Stimulated activated naive CD8-positive, alpha-beta T cell treated with anti-CD3 and anti-CD28 coated beads, Interleukin-15, Interleukin-2, amounts not matched to agents 100 ng/mL and 50 ng/mL, for 24 hours (primary cell): ENCODE results near the gene CBX4.
A peak's percentile ranks its signal among the peaks of the same experiment; 100 is the strongest.

Experiments used
- H3K27ac Mint-ChIP-seq: one replicate; pipeline ENCODE4 v1.8.0; 2021; ENCODE audit warnings: mild to moderate bottlenecking, mixed read lengths
- H3K27me3 Mint-ChIP-seq: one replicate; pipeline ENCODE4 v1.8.0; 2021; ENCODE audit warnings: mixed read lengths
- H3K36me3 Mint-ChIP-seq: one replicate; pipeline ENCODE4 v1.8.0; 2021; ENCODE audit warnings: low read depth, mixed read lengths
- H3K4me1 Mint-ChIP-seq: one replicate; pipeline ENCODE4 v1.8.0; 2021; ENCODE audit warnings: low read depth, mixed read lengths
- H3K4me3 Mint-ChIP-seq: one replicate; pipeline ENCODE4 v1.8.0; 2021; ENCODE audit warnings: mild to moderate bottlenecking, mixed read lengths
- H3K9me3 Mint-ChIP-seq: one replicate; pipeline ENCODE4 v1.8.0; 2021; ENCODE audit warnings: mixed read lengths

CBX4 gene

DNA sequence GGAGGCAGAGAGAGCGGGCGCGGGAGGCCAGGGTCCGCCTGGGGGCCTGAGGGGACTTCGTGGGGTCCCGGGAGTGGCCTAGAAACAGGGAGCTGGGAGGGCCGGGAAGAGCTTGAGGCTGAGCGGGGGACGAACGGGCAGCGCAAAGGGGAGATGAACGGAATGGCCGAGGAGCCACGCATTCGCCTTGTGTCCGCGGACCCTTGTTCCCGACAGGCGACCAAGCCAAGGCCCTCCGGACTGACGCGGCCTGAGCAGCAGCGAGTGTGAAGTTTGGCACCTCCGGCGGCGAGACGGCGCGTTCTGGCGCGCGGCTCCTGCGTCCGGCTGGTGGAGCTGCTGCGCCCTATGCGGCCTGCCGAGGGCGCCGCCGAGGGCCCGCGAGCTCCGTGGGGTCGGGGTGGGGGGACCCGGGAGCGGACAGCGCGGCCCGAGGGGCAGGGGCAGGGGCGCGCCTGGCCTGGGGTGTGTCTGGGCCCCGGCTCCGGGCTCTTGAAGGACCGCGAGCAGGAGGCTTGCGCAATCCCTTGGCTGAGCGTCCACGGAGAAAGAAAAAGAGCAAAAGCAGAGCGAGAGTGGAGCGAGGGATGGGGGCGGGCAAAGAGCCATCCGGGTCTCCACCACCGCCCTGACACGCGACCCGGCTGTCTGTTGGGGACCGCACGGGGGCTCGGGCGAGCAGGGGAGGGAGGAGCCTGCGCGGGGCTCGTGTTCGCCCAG, 1.2 kb upstream of the CBX4 start:
- Mint-ChIP-seq H3K27me3 (peaks cover 30% of the 10 kb centered on the region), H3K36me3 (no peaks in the 10 kb centered on the region), H3K9me3 (no peaks in the 10 kb centered on the region), H3K4me3 (no peak overlapping the region), H3K4me1 (peaks cover 46% of the 10 kb centered on the region), H3K27ac (no peak overlapping the region)

DNA sequence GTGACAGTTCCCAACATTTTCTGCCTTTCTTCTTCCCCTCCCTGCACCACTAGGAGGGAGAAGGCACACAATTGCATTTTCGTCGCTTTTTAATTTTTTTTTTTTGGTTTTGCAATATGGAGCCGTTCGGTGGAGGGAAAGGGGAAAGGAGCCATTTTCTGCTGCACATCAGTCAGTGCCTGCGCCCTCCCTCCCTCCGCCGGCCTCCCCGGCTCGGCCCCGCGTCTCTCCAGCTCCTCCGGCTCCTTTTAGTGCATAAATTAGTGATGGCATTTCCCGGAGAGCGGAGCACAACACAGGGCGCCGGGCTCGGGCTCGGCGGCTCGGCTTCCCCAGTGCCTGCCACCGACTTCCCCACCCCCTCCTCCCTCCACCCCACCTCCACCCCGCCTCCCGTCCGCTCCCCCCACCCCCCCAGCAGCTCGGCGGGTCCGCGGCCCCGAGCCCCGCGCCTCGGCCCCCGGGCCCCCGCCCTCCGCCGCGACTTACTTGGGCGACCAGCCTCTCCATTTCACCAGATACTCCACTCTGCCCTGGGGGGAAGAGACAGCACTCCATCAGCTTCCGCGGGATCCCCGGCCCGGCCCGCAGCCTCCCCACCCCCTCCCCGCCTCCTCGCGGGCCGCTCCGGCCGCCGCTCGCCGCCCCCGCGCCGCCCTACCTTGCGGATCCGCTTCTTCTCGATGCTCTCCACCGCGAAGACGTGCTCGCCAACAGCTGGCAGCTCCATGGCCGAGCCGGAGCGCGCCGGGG, 542 bp downstream of the CBX4 start:
- Mint-ChIP-seq H3K4me1 (peaks cover 53% of the 10 kb centered on the region), H3K4me3 (peak overlapping the region; percentile 90), H3K27ac (peak overlapping the region; percentile 89), H3K36me3 (peaks cover 5% of the 10 kb centered on the region), H3K27me3 (peaks cover 25% of the 10 kb centered on the region), H3K9me3 (no peaks in the 10 kb centered on the region)

DNA sequence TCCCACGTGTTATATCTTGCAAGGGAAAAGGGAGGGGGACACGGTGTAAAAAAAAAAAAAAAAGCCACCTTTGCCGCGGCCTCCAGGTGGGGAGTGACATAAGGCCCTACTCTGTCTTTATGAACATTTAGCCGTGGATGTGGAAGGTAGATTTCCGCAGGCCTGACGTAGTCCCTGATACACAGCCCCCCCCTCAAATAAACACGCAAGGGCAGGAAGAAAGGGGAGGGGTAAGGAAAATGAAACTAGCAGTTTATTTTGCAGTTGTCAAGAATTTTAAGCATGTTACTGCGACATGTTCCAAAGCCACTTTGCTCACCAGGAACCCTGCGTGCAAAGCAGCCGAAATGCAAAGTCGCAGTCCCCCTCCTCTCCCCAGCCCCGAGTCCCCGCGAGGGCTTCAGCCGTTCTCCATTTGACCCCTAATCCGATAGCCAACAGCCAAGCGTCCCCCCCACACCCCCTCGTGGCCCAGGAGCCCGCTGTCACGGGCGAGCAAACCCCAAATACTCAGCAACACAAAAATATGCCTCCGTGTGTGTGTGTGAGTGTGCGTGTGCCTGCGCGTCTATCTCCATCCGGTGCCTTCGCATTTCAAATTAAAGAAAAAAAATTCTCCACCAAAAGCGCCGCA, 1.2 kb downstream of the CBX4 start:
- Mint-ChIP-seq H3K27me3 (peaks cover 22% of the 10 kb centered on the region), H3K36me3 (peaks cover 10% of the 10 kb centered on the region), H3K27ac (peak overlapping the region; percentile 89), H3K4me1 (peaks cover 53% of the 10 kb centered on the region), H3K4me3 (peak overlapping the region; percentile 90), H3K9me3 (no peaks in the 10 kb centered on the region)

DNA sequence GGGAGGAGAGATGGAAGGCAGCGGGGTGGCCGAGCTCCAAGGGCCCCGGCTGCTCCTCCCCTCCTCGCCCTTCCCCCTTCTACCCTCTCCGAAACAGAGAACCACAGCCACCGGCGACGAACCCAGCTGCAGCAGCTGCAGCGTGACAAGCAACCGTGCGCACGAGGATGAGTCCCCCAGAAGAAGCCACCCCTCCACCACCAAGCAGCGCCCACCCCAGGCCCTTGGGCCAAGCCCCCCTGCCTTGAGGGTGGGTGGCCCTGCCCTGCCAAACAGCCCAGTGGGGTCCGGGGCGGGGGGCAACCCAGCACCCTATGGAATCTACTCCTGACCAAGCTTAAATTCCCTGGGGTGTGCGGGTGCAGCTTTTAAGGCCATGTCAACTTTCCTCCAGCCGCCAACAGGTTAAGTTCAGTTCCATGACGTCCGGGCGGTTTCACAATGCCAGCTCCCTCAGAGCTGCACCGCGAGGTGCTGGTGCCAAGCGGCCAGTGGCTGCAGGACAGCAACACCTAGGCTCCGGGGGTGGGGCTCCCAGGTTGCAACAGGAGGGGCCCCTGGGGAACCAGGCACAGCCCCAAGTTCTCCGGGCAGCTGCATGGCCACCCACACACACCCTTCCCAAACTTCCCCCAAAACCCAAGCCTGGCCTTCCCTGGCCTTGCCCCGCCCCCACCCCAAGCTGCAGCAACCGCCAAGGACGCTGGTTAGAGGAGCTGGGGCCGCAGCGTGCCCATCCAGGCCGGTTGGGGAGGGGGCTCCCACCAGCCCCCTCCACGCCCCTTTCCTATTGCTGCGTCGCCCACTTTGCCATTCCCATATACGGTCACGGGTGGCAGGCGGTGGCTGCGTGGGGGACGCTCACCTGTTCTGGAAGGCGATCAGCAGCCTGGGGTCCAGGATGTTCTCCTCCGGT, 2.0 kb downstream of the CBX4 start:
- Mint-ChIP-seq H3K9me3 (no peaks in the 10 kb centered on the region), H3K4me3 (peak overlapping the region; percentile 90), H3K36me3 (peaks cover 12% of the 10 kb centered on the region), H3K27me3 (peaks cover 15% of the 10 kb centered on the region), H3K4me1 (peaks cover 48% of the 10 kb centered on the region), H3K27ac (peak overlapping the region; percentile 75)

DNA sequence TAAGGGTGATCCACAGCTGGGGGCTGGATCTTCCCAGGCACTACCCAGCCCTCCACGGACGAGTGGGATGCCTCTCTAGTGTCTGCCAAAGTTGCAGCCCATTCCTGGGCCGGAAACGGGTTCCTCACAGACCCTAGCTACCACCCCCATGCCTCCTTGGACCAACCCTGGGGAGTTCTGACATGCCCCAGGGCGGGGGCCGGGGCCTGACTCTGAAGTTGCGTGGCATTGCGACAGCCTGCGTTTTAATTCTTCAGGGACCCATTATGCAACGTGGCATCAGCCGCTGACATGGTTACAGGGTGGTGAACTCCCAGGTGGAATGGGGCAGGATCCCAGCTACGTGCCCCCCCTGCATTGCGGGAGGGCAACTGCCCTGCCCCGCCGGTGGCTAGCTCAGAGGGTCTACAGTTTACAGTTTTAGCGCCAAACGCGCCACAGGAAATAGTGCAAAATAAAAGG, 2.7 kb downstream of the CBX4 start:
- H3K27ac Mint-ChIP-seq = peak overlapping the region; percentile 75
- H3K9me3 Mint-ChIP-seq = no peaks in the 10 kb centered on the region
- H3K4me1 Mint-ChIP-seq = peaks cover 43% of the 10 kb centered on the region
- H3K27me3 Mint-ChIP-seq = peaks cover 9% of the 10 kb centered on the region
- H3K4me3 Mint-ChIP-seq = peak overlapping the region; percentile 90
- H3K36me3 Mint-ChIP-seq = peaks cover 12% of the 10 kb centered on the region

DNA sequence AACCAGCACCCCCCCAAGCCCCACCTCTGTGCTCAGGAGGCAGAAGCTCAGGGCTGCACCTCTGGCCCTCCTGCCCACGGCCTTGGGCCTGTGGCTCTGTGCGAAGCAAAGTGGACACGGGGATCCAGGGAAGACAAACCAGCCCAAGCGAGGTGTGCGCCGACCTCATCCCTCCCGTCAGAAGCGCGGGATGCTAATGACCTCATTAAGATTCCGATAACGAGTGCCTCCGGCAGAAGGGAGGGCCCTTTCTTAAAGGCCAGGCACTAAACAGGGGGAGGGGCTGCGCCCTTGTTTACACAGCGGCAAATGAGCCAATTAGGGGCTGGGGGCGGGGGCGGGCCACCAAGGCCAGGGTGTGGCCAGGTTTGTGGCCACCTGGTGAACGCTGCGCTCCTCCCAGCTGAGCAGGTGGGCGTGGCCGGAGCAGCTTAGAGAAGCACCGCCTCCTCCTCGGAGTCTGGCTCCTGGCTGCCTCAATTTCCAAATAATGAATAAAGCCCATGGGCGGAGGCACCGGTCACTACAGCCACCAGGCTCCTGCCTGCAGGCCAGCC, 3.2 kb downstream of the CBX4 start:
- peaks cover 42% of the 10 kb centered on the region for H3K4me1 Mint-ChIP-seq
- peaks cover 12% of the 10 kb centered on the region for H3K36me3 Mint-ChIP-seq
- peaks cover 5% of the 10 kb centered on the region for H3K27me3 Mint-ChIP-seq
- no peaks in the 10 kb centered on the region for H3K9me3 Mint-ChIP-seq
- H3K4me3 Mint-ChIP-seq = no peak overlapping the region
- H3K27ac Mint-ChIP-seq = no peak overlapping the region

DNA sequence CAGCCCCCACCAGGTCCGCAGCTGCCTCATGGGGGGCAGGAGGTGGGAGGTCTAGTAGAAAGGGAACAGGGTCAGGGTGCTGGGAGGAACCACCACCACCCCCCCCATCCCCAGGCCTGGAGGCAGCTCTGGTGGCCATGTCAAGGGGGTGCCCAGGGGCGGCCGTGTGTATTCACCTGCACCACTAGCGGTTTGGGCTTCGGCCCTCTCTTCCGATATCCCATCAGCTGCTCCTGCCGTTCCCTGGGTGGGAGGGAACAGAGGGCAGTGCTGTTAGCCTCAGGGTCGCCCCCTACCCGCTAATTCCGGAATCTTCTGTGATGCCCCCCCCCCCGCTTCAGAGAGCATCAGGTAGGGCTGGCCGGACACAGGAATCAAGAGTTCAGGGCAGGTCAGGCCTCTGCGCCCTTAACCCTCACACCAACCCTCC, 3.8 kb downstream of the CBX4 start:
- H3K9me3 Mint-ChIP-seq = no peaks in the 10 kb centered on the region
- H3K27me3 Mint-ChIP-seq = no peaks in the 10 kb centered on the region
- no peak overlapping the region for H3K4me3 Mint-ChIP-seq
- H3K36me3 Mint-ChIP-seq = peaks cover 12% of the 10 kb centered on the region
- H3K27ac Mint-ChIP-seq = no peak overlapping the region
- H3K4me1 Mint-ChIP-seq = peaks cover 39% of the 10 kb centered on the region

DNA sequence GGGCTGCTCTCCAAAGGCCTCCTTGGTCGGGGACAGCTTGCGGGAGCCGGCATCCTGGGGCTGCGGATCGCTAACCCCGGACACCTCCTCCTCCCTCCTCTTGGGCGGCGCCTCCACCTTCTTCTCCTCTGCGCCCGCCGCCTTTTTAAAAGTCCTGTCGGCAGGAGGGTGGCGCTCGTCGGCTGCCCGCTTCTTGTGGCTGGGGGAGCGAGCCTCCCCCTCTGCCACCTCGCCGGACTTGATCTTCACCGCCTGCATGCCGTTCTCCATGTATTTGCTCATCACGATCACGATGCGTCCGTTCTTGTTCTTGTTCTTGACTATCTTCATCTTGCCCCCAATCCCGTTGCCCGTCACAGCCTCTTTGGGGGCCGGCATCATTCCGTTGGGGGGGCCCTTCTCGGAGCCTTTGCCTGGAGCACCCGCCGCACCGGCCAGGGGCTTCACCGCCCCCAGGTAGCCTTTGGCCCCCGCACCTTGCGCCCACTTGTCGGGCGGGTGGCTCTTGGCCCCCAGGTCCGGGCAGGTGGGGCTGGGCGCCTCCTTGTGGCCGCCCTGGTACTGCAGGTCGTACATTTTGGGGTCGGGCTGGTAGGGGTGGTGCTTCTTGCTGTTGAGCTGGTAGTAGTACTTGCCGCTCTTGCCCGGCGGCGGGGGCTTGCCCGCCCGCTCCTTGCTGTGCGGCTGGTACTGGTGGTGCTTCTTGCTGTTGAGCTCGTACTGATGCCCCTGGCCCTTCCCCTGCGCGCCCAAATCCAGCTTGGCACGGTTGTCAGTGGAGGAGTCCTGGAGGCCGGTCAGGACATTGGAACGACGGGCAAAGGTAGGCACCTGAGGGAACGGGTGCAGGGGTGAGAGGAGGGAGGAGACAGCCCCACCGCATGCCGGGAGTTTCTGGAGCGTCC, 4.4 kb downstream of the CBX4 start:
- Mint-ChIP-seq H3K9me3 (no peaks in the 10 kb centered on the region), H3K4me1 (peaks cover 39% of the 10 kb centered on the region), H3K27me3 (no peaks in the 10 kb centered on the region), H3K4me3 (no peak overlapping the region), H3K27ac (no peak overlapping the region), H3K36me3 (peaks cover 12% of the 10 kb centered on the region)

DNA sequence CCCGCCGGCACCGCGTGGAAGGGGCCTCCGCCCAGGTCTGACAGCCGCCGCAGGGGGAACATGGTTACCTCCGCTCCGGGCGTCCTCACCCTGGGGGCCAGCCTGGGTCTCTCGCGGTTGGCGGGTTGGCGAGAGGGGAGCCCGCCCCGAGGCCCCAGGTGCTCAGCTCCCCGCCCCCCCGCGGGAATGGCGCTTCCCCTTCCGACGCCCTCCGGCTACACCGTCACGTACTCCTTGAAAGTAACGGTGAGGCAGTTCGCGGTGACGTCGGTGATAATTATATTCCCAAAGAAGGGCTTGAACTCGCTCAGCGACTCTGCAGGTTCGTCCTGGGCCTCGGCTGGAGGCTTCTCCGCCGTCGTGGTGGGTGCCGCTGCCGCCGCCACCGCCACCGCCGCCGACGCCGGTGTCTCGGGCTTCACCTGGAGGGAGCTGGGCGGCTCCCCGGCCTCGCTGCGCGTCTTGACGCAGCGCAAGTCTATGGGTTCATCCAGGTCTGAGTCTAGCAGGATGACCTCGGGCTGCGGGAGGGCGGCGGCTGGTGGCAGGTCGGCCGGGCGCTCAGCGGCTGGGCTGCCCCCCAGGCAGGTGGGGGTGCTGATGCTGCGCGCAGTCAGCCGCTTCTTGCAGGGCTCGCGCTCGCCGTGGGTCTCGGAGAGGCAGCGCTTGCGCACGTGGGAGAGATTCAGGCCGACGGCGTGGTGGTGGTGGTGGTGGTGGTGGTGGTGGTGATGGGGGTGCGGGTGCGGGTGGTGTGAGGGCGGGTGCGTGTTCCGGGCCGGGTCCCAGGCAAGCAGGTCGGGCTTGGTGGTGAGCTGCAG, 5.3 kb downstream of the CBX4 start:
- Mint-ChIP-seq H3K27ac (no peak overlapping the region), H3K4me3 (no peak overlapping the region), H3K4me1 (peaks cover 39% of the 10 kb centered on the region), H3K27me3 (no peaks in the 10 kb centered on the region), H3K36me3 (peaks cover 12% of the 10 kb centered on the region), H3K9me3 (no peaks in the 10 kb centered on the region)

DNA sequence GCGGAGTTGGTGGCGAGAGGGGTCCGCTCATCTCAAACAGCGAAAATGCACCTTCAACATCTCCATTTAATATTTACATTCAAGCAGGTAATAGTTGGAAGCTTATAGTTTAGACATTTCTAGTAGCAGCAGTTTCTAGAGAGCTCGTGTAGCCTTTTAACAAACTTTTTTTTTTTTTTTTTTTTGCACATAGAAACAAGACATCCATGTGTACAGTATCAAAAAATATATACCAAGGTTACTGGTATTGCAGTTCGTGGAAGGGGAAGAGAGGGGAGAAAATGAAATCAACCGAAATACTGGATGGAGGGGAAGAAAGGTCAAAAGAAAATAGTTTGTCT, 6.2 kb downstream of the CBX4 start:
- H3K9me3 Mint-ChIP-seq = no peaks in the 10 kb centered on the region
- peaks cover 12% of the 10 kb centered on the region for H3K36me3 Mint-ChIP-seq
- no peak overlapping the region for H3K27ac Mint-ChIP-seq
- H3K4me1 Mint-ChIP-seq = peaks cover 35% of the 10 kb centered on the region
- H3K27me3 Mint-ChIP-seq = no peaks in the 10 kb centered on the region
- peak overlapping the region; percentile 33 for H3K4me3 Mint-ChIP-seq

DNA sequence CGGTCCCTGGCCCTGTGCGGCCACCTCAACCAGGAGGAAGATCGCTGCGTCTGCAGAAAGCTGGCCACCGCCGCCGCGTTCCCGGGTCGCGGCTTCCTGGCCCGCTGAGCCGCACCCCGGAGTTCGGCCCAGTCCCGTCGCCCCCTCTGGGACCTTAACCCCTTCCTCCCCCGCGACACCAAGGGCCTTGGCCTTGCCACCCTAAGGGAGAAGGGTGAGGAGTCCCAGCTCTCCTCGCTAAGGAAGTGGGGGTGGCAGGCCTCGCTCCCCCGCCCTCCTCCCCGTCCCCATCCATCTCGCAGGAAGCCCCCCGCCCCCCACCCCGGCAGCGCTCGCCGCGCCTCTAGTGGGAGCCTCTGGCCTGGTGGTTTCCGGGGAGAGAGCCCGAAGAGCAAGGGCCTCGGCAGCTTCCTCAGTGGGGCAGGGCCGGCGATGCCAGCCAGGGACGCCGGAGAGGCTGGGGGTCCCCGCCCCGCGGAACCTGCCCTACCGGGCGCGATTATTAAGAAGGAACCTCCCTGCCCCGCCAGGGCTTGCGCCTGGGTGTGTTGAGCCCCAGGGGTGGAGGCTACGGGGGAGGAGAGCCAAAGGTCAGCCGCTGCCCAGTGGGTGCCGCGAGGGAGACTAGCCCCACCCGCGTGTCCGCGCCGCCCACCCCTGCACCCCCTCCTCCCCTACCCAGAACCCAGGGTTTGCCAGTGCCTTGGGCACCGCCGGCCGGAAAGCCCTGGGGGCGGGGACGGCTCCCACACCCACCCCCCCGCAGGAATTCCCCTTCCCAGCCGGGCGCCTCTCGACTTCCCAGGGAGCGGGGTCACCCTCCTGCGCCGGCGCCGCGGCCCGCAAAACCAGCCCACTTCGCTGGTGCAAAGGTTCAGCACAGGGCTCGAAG, 6.8 kb downstream of the CBX4 start:
- Mint-ChIP-seq H3K27ac (no peak overlapping the region), H3K4me1 (peaks cover 29% of the 10 kb centered on the region), H3K27me3 (no peaks in the 10 kb centered on the region), H3K4me3 (peak overlapping the region; percentile 33), H3K9me3 (no peaks in the 10 kb centered on the region), H3K36me3 (peaks cover 12% of the 10 kb centered on the region)
